GM12878 (cell line): ENCODE data around the gene TACC2. TPM values are rescaled to one million over a fixed set of nuclear protein-coding genes. Genes with fewer than 3 reads are reported as not detected.

Source experiments
- ATAC-seq: fragments of 200-7000 bp; cut with Tn5 transposase; 3 replicates; pipeline ENCODE4 v1.9.1; 2020; ENCODE audit warnings: mild to moderate bottlenecking, moderate library complexity
- BruUV-seq: library from RNA; stranded (reverse); fragments of 400-500 nt; replicated peaks from 2 replicates; lab custom pipeline; 2021; lab: Mats Ljungman, UMichigan
- CTCF ChIA-PET: fragments of 300-600 bp; sonication (Branson Sonifier 250); formaldehyde crosslinking; extraction: SDS; loops from one replicate; lab custom pipeline; 2021; ENCODE audit warnings: inconsistent platforms; lab: Yijun Ruan, JAX
- POLR2A ChIA-PET: fragments of 350-600 bp; formaldehyde crosslinking; extraction: SDS; loops from one replicate; lab custom pipeline; 2021; ENCODE audit warnings: inconsistent platforms; lab: Charles Lee
- RAD21 ChIA-PET: fragments of 300-600 bp; sonication (Branson Sonifier 250); formaldehyde crosslinking; loops from one replicate; lab custom pipeline; 2023; ENCODE audit warnings: antibody characterized with exemption; ENCODE audit not compliant: unreplicated experiment; lab: Charles Lee
- SMC1A ChIA-PET: fragments of 300-600 bp; sonication (Branson Sonifier 250); formaldehyde crosslinking; loops from one replicate; lab custom pipeline; 2023; ENCODE audit not compliant: unreplicated experiment, uncharacterized antibody; lab: Charles Lee
- DNase-seq: peaks from one replicate; pipeline ENCODE4 v3.0.0-alpha.2; 2011; ENCODE audit warnings: low read depth, low spot score
- FAIRE-seq: peaks from 3 replicates; lab custom pipeline; 2011; peaks lifted over from hg19 to GRCh38; lab: Jason Lieb, UNC
- H2AFZ ChIP-seq: 2 replicates; pipeline ENCODE4 v1.6.0; 2011; ENCODE audit warnings: low read depth, low read length, control low read depth; ENCODE audit not compliant: control insufficient read depth
- H3K27ac ChIP-seq: 2 replicates; pipeline ENCODE4 v1.5.1; 2011; ENCODE audit warnings: control low read depth; ENCODE audit not compliant: control insufficient read depth, insufficient read depth
- H3K27me3 ChIP-seq, 2 experiments: replicated peaks in 1 of 2; 2 replicates each; pipeline versions ENCODE4 v1.6.0 to v1.6.1; 2011; ENCODE audit warnings: low read length in 1 of 2; ENCODE audit not compliant: control insufficient read depth in 2 of 2, insufficient read depth in 2 of 2
- H3K36me3 ChIP-seq, 2 experiments: 2 replicates each; pipeline ENCODE4 v1.5.1; 2011; ENCODE audit warnings: low read length in 1 of 2; ENCODE audit not compliant: control insufficient read depth in 2 of 2, insufficient read depth in 2 of 2
- H3K4me1 ChIP-seq: 2 replicates; pipeline ENCODE4 v1.6.1; 2011; ENCODE audit warnings: mild to moderate bottlenecking, low read length, moderate library complexity, mixed read lengths; ENCODE audit not compliant: control insufficient read depth, insufficient read depth
- H3K4me2 ChIP-seq: 2 replicates; pipeline ENCODE4 v1.6.0; 2011; ENCODE audit warnings: control low read depth; ENCODE audit not compliant: control insufficient read depth, insufficient read depth
- H3K4me3 ChIP-seq: fragments of 200-600 bp; sonication (generic); 2 replicates; pipeline ENCODE4 v1.5.1; 2016
- H3K79me2 ChIP-seq: 2 replicates; pipeline ENCODE4 v1.6.0; 2011; ENCODE audit warnings: low read length; ENCODE audit not compliant: control insufficient read depth, insufficient read depth
- H3K9ac ChIP-seq: 2 replicates; pipeline ENCODE4 v1.8.0; 2011; ENCODE audit warnings: low read length, control low read depth, mixed read lengths; ENCODE audit not compliant: control insufficient read depth, insufficient read depth
- H3K9me3 ChIP-seq: replicated peaks from 3 replicates; pipeline ENCODE4 v1.5.1; 2011; ENCODE audit warnings: mild to moderate bottlenecking, low read length; ENCODE audit not compliant: control insufficient read depth, insufficient read depth
- H4K20me1 ChIP-seq: 2 replicates; pipeline ENCODE4 v1.6.0; 2011; ENCODE audit not compliant: control insufficient read depth, insufficient read depth
- CEBPB ChIP-seq, 2 experiments: fragments of 150-350 bp in 1 of 2; IDR thresholded peaks; 2 replicates each; pipeline ENCODE4 v1.6.1; 2012 to 2014; ENCODE audit warnings: low read depth in 2 of 2, low read length in 2 of 2, borderline replicate concordance in 1 of 2, inconsistent platforms in 1 of 2
- CREM ChIP-seq: IDR thresholded peaks from 2 replicates; pipeline ENCODE4 v1.6.1; 2014; ENCODE audit warnings: antibody characterized with exemption, low read depth
- EP300 ChIP-seq, 2 experiments: fragments of 150-350 bp in 1 of 2; IDR thresholded peaks; 2 replicates each; pipeline ENCODE4 v1.6.1; 2011 to 2012; ENCODE audit warnings: low read depth in 2 of 2, low read length in 2 of 2, borderline replicate concordance in 1 of 2, improper control_type of control experiment in 1 of 2, inconsistent platforms in 1 of 2; ENCODE audit not compliant: control insufficient read depth in 1 of 2
- EZH2 ChIP-seq: IDR thresholded peaks from 2 replicates; pipeline ENCODE4 v1.6.1; 2012; ENCODE audit warnings: low read depth, mild to moderate bottlenecking, control low read depth, inconsistent platforms, low read length, borderline replicate concordance; ENCODE audit not compliant: control insufficient read depth
- HDGF ChIP-seq: fragments of 450-650 bp; IDR thresholded peaks from 2 replicates; pipeline ENCODE4 v1.6.1; 2016; ENCODE audit warnings: antibody characterized with exemption
- MEF2A ChIP-seq: IDR thresholded peaks from 2 replicates; pipeline ENCODE4 v1.6.1; 2011; ENCODE audit warnings: low read depth, mild to moderate bottlenecking, low read length, moderate library complexity; ENCODE audit not compliant: insufficient read depth
- NFYB ChIP-seq: IDR thresholded peaks from 2 replicates; pipeline ENCODE4 v1.6.1; 2011; ENCODE audit warnings: low read depth, mild to moderate bottlenecking, low read length, improper control_type of control experiment, moderate library complexity; ENCODE audit not compliant: insufficient read depth
- POLR2AphosphoS2 ChIP-seq: IDR thresholded peaks from 2 replicates; pipeline ENCODE4 v1.6.1; 2011; ENCODE audit warnings: low read depth, mild to moderate bottlenecking, low read length, improper control_type of control experiment, moderate library complexity
- RB1 ChIP-seq: fragments of 450-650 bp; formaldehyde crosslinking; IDR thresholded peaks from 2 replicates; pipeline ENCODE4 v1.6.1; 2017; ENCODE audit warnings: mild to moderate bottlenecking, borderline replicate concordance
- SREBF1 ChIP-seq: IDR thresholded peaks from 2 replicates; pipeline ENCODE4 v1.6.1; 2012; ENCODE audit warnings: mild to moderate bottlenecking, low read length
- TCF12 ChIP-seq: IDR thresholded peaks from 2 replicates; pipeline ENCODE4 v1.6.1; 2011; ENCODE audit warnings: low read depth, mild to moderate bottlenecking, low read length
- TCF7 ChIP-seq: IDR thresholded peaks from 2 replicates; pipeline ENCODE4 v1.6.1; 2014; ENCODE audit warnings: antibody characterized with exemption, borderline replicate concordance
- ZSCAN29 ChIP-seq: fragments of 450-650 bp; IDR thresholded peaks from 2 replicates; pipeline ENCODE4 v1.6.1; 2017; ENCODE audit warnings: mild to moderate bottlenecking, moderate library complexity
- WGBS: methylation state at CpG from one replicate; pipeline ENCODE4 v1.1.6; 2016; ENCODE audit warnings: low lambda C conversion rate; ENCODE audit not compliant: insufficient replicate concordance, insufficient coverage; ENCODE audit errors: missing lambda C conversion rate; 5-methylcytosine and 5-hydroxymethylcytosine counted together
- in situ Hi-C: fragments of 300-500 bp; cut with MboI; formaldehyde crosslinking; loops from 9 replicates; pipeline ENCODE4 v1.14.3; 2018; ENCODE audit warnings: mixed read lengths
- intact Hi-C: fragments of 100-400 bp; cut with micrococcal nuclease; formaldehyde crosslinking; loops from one replicate; pipeline ENCODE4 v1.14.2; 2022; ENCODE audit not compliant: unreplicated experiment
- polyA plus RNA-seq, 11 experiments: library from polyadenylated mRNA; depleted of rRNA in 4 of 11; unstranded in 6 of 11; stranded (reverse) in 5 of 11; fragments of >200 nt; fragmentation: Nextera tagmentation in 4 of 11; fragmentation: Illumina TruSeq in 1 of 11; extraction: Ambion mirVana in 4 of 11; extraction: Trizol in 1 of 11; gene quantifications; 1 replicate in 1 of 11; 2 replicates in 10 of 11; pipeline versions ENCODE4 v1.2.1 to v1.2.3, GENCODE V29; 2011 to 2016; ENCODE audit warnings: inconsistent platforms in 2 of 11, missing spikeins in 2 of 11, low read depth in 1 of 11
- total RNA-seq, 4 experiments: library from RNA; depleted of rRNA in 3 of 4; stranded (reverse); fragments of >200 nt in 3 of 4; fragmentation: Illumina TruSeq in 1 of 4; extraction: Trizol in 1 of 4; gene quantifications; 2 replicates each; pipeline versions ENCODE4 v1.2.1 to v1.2.3, GENCODE V29; 2013 to 2021
- TF ChIP-seq, protein P1 (sequence below): IDR thresholded peaks from 2 replicates; pipeline ENCODE4 v1.6.1; 2011; ENCODE audit warnings: low read depth, mild to moderate bottlenecking, low read length, moderate library complexity, borderline replicate concordance; ENCODE audit errors: extremely low read depth
- TF ChIP-seq, protein P2 (sequence below): fragments of 450-650 bp; IDR thresholded peaks from 2 replicates; pipeline ENCODE4 v1.6.1; 2014; ENCODE audit warnings: mild to moderate bottlenecking
- TF ChIP-seq, protein P3 (sequence below): IDR thresholded peaks from 2 replicates; pipeline ENCODE4 v1.6.1; 2012; ENCODE audit warnings: low read depth, low read length, improper control_type of control experiment
- TF ChIP-seq, protein P4 (sequence below): fragments of 450-650 bp; IDR thresholded peaks from 2 replicates; pipeline ENCODE4 v1.6.1; 2018; ENCODE audit warnings: borderline replicate concordance, mild to moderate bottlenecking; ENCODE audit not compliant: partially characterized antibody

Gene TACC2
- total and polyA plus RNA-seq, 10 of the 15 experiments (the other 5 are each of a cell fraction or from before 2014, with no cell fraction given) = 0.07 to 0.64 (median 0.13) TPM; not detected in 5

DNA sequence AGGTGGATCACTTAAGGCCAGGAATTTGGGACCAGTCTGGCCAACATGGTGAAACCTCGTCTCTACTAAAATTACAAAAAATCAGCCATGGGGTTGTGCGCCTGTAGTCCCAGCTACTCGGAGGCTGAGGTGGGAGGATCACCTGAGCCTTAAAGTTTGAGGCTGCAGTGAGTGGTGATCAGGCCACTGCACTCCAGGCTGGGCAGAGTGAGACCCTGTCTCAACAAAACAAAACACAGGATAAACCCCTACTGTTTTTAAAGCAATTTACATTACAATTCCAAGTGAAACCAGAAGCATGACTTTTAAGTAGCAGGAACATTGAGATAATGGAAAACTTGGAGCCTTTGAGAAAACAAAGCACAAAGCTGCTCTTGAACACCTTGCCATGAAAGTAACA lies 189.7 kb downstream of the TACC2 start:
- ChIA-PET POLR2A (no interaction called here), RAD21 (no interaction called here), SMC1A (no interaction called here)
- intact Hi-C loops (no loop called here), in situ Hi-C loops (no loop called here)
- Histone ChIP-seq H3K9ac (no peak overlapping the region), H3K4me2 (no peak overlapping the region), H3K36me3 (no peaks in the 10 kb centered on the region), H4K20me1 (no peaks in the 10 kb centered on the region), H2AFZ (no peak overlapping the region), H3K4me3 (no peak overlapping the region), H3K27ac (no peak overlapping the region)
- DNase-seq (no peak), ATAC-seq (no peak), FAIRE-seq (no peak)
- 15% methylated on average over 3 of the region's 3 CpGs for WGBS
- no TSS peak for BruUV-seq
- TF ChIP-seq, protein P1, sequence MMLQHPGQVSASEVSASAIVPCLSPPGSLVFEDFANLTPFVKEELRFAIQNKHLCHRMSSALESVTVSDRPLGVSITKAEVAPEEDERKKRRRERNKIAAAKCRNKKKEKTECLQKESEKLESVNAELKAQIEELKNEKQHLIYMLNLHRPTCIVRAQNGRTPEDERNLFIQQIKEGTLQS = no peak
- TF ChIP-seq, protein P2, sequence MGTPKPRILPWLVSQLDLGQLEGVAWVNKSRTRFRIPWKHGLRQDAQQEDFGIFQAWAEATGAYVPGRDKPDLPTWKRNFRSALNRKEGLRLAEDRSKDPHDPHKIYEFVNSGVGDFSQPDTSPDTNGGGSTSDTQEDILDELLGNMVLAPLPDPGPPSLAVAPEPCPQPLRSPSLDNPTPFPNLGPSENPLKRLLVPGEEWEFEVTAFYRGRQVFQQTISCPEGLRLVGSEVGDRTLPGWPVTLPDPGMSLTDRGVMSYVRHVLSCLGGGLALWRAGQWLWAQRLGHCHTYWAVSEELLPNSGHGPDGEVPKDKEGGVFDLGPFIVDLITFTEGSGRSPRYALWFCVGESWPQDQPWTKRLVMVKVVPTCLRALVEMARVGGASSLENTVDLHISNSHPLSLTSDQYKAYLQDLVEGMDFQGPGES = no peak
- TF ChIP-seq POLR2AphosphoS2 = no peak
- no peak for TF ChIP-seq NFYB
- no peak for TF ChIP-seq EP300 (IDR thresholded peaks at IDR 0.05; ENCODE audit: borderline replicate concordance in 1 of 2, control insufficient read depth in 1 of 2, low read depth in 2 of 2, low read length in 2 of 2)
- no peak for TF ChIP-seq HDGF
- TF ChIP-seq, protein P3, sequence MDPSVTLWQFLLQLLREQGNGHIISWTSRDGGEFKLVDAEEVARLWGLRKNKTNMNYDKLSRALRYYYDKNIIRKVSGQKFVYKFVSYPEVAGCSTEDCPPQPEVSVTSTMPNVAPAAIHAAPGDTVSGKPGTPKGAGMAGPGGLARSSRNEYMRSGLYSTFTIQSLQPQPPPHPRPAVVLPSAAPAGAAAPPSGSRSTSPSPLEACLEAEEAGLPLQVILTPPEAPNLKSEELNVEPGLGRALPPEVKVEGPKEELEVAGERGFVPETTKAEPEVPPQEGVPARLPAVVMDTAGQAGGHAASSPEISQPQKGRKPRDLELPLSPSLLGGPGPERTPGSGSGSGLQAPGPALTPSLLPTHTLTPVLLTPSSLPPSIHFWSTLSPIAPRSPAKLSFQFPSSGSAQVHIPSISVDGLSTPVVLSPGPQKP = no peak
- no peak for TF ChIP-seq CREM
- TF ChIP-seq TCF7 = no peak
- no peak for TF ChIP-seq EZH2
- TF ChIP-seq MEF2A = no peak
- no peak for TF ChIP-seq RB1
- no peak for TF ChIP-seq TCF12
- no peak for TF ChIP-seq CEBPB (IDR thresholded peaks at IDR 0.05; ENCODE audit: borderline replicate concordance in 1 of 2, low read depth in 2 of 2, low read length in 2 of 2)
- TF ChIP-seq, protein P4, sequence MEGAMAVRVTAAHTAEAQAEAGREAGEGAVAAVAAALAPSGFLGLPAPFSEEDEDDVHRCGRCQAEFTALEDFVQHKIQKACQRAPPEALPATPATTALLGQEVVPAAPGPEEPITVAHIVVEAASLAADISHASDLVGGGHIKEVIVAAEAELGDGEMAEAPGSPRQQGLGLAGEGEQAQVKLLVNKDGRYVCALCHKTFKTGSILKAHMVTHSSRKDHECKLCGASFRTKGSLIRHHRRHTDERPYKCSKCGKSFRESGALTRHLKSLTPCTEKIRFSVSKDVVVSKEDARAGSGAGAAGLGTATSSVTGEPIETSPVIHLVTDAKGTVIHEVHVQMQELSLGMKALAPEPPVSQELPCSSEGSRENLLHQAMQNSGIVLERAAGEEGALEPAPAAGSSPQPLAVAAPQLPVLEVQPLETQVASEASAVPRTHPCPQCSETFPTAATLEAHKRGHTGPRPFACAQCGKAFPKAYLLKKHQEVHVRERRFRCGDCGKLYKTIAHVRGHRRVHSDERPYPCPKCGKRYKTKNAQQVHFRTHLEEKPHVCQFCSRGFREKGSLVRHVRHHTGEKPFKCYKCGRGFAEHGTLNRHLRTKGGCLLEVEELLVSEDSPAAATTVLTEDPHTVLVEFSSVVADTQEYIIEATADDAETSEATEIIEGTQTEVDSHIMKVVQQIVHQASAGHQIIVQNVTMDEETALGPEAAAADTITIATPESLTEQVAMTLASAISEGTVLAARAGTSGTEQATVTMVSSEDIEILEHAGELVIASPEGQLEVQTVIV = no peak
- no peak for TF ChIP-seq ZSCAN29
- no peak for TF ChIP-seq SREBF1
- TF ChIP-seq, all 136 proteins: peak for 0
- Histone ChIP-seq H3K4me1 (no peaks in the 10 kb centered on the region), H3K9me3 (no peaks in the 10 kb centered on the region), H3K27me3 (peaks cover 0 to 2% of the 10 kb centered on the region in 2 experiments; a peak in 1 of 4 replicates), H3K79me2 (no peaks in the 10 kb centered on the region)
- CTCF ChIA-PET = no interaction called here
